ENCODE measurements around the gene TET2.

Gene TET2

GRCh38 chr4:105274090-105274489, 127.4 kb downstream of the TET2 start:
- no peaks in the 10 kb centered on the region for H3K4me1 ChIP-seq
- no peak overlapping the region for H3K4me3 ChIP-seq (ENCODE audit: low read depth, low read length)
- TF ChIP-seq CTCF (IDR thresholded peaks at IDR 0.05): no peak
- H3K4me2 ChIP-seq (ENCODE audit: low read length): no peak overlapping the region
- H3K27ac ChIP-seq: no peak overlapping the region
- no peaks in the 10 kb centered on the region for H3K79me2 ChIP-seq
- H3K27me3 ChIP-seq (ENCODE audit: control insufficient read depth, insufficient read depth, low read length): no peaks in the 10 kb centered on the region
- H2AFZ ChIP-seq: no peak overlapping the region
- no peaks in the 10 kb centered on the region for H3K9me3 ChIP-seq (ENCODE audit: control insufficient read depth, low read length)
- no peak overlapping the region for H3K9ac ChIP-seq
- no peaks in the 10 kb centered on the region for H3K36me3 ChIP-seq (ENCODE audit: control insufficient read depth, insufficient read depth, low read length)

GRCh38 chr4:105274504-105274903, 127.8 kb downstream of the TET2 start:
- H3K36me3 ChIP-seq (ENCODE audit: control insufficient read depth, insufficient read depth, low read length): no peaks in the 10 kb centered on the region
- no peaks in the 10 kb centered on the region for H3K27me3 ChIP-seq (ENCODE audit: control insufficient read depth, insufficient read depth, low read length)
- H3K4me2 ChIP-seq (ENCODE audit: low read length): no peak overlapping the region
- H3K9me3 ChIP-seq (ENCODE audit: control insufficient read depth, low read length): no peaks in the 10 kb centered on the region
- H3K79me2 ChIP-seq: no peaks in the 10 kb centered on the region
- H3K9ac ChIP-seq: no peak overlapping the region
- H3K4me3 ChIP-seq (ENCODE audit: low read depth, low read length): no peak overlapping the region
- H3K27ac ChIP-seq: no peak overlapping the region
- H3K4me1 ChIP-seq: no peaks in the 10 kb centered on the region
- TF ChIP-seq CTCF (IDR thresholded peaks at IDR 0.05): no peak
- no peak overlapping the region for H2AFZ ChIP-seq

- no peak for TF ChIP-seq CTCF (IDR thresholded peaks at IDR 0.05)
These were observed 129.9 kb downstream of the TET2 start for GRCh38 chr4:105276361-105277104.

GRCh38 chr4:105277702-105278101, 131.0 kb downstream of the TET2 start:
- no peak overlapping the region for H3K9ac ChIP-seq
- H3K79me2 ChIP-seq: no peaks in the 10 kb centered on the region
- no peak overlapping the region for H3K4me2 ChIP-seq (ENCODE audit: low read length)
- H3K36me3 ChIP-seq (ENCODE audit: control insufficient read depth, insufficient read depth, low read length): no peaks in the 10 kb centered on the region
- no peaks in the 10 kb centered on the region for H3K4me1 ChIP-seq
- H3K27ac ChIP-seq: no peak overlapping the region
- H3K27me3 ChIP-seq (ENCODE audit: control insufficient read depth, insufficient read depth, low read length): no peaks in the 10 kb centered on the region
- no peak for TF ChIP-seq CTCF (IDR thresholded peaks at IDR 0.05)
- no peak overlapping the region for H2AFZ ChIP-seq
- no peak overlapping the region for H3K4me3 ChIP-seq (ENCODE audit: low read depth, low read length)
- no peaks in the 10 kb centered on the region for H3K9me3 ChIP-seq (ENCODE audit: control insufficient read depth, low read length)

More at GRCh38 chr4:105276361-105277104, 129.9 kb downstream of the TET2 start:
- no peaks in the 10 kb centered on the region for H3K4me1 ChIP-seq
- no peaks in the 10 kb centered on the region for H3K27me3 ChIP-seq (ENCODE audit: control insufficient read depth, insufficient read depth, low read length)
- no peak overlapping the region for H2AFZ ChIP-seq
- H3K36me3 ChIP-seq (ENCODE audit: control insufficient read depth, insufficient read depth, low read length): no peaks in the 10 kb centered on the region
- H3K79me2 ChIP-seq: no peaks in the 10 kb centered on the region
- H3K9ac ChIP-seq: no peak overlapping the region
- no peaks in the 10 kb centered on the region for H3K9me3 ChIP-seq (ENCODE audit: control insufficient read depth, low read length)
- H3K4me2 ChIP-seq (ENCODE audit: low read length): no peak overlapping the region
- H3K4me3 ChIP-seq (ENCODE audit: low read depth, low read length): no peak overlapping the region
- H3K27ac ChIP-seq: no peak overlapping the region

- Histone ChIP-seq H3K9ac (no peak overlapping the region), H3K27me3 (ENCODE audit: control insufficient read depth, insufficient read depth, low read length) (no peaks in the 10 kb centered on the region), H3K36me3 (ENCODE audit: control insufficient read depth, insufficient read depth, low read length) (no peaks in the 10 kb centered on the region), H3K79me2 (no peaks in the 10 kb centered on the region), H3K9me3 (ENCODE audit: control insufficient read depth, low read length) (no peaks in the 10 kb centered on the region), H3K4me2 (ENCODE audit: low read length) (no peak overlapping the region), H3K27ac (no peak overlapping the region), H3K4me1 (no peaks in the 10 kb centered on the region), H3K4me3 (ENCODE audit: low read depth, low read length) (no peak overlapping the region), H2AFZ (no peak overlapping the region)
- TF ChIP-seq CTCF (IDR thresholded peaks at IDR 0.05): no peak
These were observed 132.6 kb downstream of the TET2 start for GRCh38 chr4:105279314-105279713.
